A549 (cell line): ENCODE measurements around the gene MKNK1.

Experiments used
- CEBPB ChIP-seq, 2 experiments: fragments of >200 bp in 1 of 2; sonication (Bioruptor Twin) in 1 of 2; formaldehyde crosslinking in 1 of 2; IDR thresholded peaks; 2 replicates each; pipeline ENCODE4 v1.6.1; 2012 to 2016
- CHD2 ChIP-seq: fragments of 150-350 bp; IDR thresholded peaks from 2 replicates; pipeline ENCODE4 v1.6.1; 2014; ENCODE audit warnings: low read length; ENCODE audit not compliant: partially characterized antibody
- HEYL ChIP-seq: fragments of 250-450 bp; sonication (Bioruptor Pico); IDR thresholded peaks from 2 replicates; pipeline ENCODE4 v1.8.0; 2021; ENCODE audit warnings: mild to moderate bottlenecking, moderate library complexity
- HOXB5 ChIP-seq: fragments of 250-450 bp; sonication (Bioruptor Pico); IDR thresholded peaks from 2 replicates; pipeline ENCODE4 v1.5.0; 2020; ENCODE audit warnings: mild to moderate bottlenecking, moderate library complexity
- POLR2A ChIP-seq: IDR thresholded peaks from 2 replicates; pipeline ENCODE4 v1.6.1; 2012; ENCODE audit warnings: mild to moderate bottlenecking, low read length
- RNF2 ChIP-seq: fragments of 200-600 bp; sonication (generic); IDR thresholded peaks from 2 replicates; pipeline ENCODE4 v1.6.1; 2016; ENCODE audit warnings: low read depth, mild to moderate bottlenecking, antibody characterized with exemption, moderate library complexity, borderline replicate concordance
- TF ChIP-seq, protein P1 (sequence below): fragments of >200 bp; sonication (Bioruptor Twin); formaldehyde crosslinking; IDR thresholded peaks from 3 replicates; pipeline ENCODE4 v1.5.1; 2016
- TF ChIP-seq, protein P2 (sequence below): fragments of 200-600 bp; sonication (generic); IDR thresholded peaks from 2 replicates; pipeline ENCODE4 v1.6.1; 2016; ENCODE audit warnings: antibody characterized with exemption, mild to moderate bottlenecking, moderate library complexity
- TF ChIP-seq, protein P3 (sequence below): fragments of >200 bp; sonication (Bioruptor Twin); formaldehyde crosslinking; IDR thresholded peaks from 2 replicates; pipeline ENCODE4 v1.6.1; 2016

DNA sequence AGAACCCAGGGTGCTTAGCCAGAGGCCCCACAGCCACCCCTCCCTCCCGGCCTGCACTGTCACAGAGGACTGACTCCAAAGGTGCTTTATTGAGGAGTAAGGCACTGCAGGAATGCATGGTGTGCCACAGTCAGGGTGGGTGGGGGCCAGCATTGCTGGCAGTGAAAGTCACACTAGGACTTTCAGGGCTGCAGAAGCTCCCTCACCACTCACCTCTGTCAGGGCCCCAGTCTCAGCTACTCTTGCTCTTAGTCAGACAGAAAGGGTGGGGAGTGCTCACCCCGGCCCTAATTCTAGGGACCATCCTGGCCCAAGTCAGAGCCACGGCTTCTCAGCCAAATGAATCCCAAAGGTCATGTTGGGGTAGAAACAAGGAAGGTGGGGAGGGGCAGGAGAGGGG, 72.0 kb downstream of the MKNK1 start:
- TF ChIP-seq, protein P1, sequence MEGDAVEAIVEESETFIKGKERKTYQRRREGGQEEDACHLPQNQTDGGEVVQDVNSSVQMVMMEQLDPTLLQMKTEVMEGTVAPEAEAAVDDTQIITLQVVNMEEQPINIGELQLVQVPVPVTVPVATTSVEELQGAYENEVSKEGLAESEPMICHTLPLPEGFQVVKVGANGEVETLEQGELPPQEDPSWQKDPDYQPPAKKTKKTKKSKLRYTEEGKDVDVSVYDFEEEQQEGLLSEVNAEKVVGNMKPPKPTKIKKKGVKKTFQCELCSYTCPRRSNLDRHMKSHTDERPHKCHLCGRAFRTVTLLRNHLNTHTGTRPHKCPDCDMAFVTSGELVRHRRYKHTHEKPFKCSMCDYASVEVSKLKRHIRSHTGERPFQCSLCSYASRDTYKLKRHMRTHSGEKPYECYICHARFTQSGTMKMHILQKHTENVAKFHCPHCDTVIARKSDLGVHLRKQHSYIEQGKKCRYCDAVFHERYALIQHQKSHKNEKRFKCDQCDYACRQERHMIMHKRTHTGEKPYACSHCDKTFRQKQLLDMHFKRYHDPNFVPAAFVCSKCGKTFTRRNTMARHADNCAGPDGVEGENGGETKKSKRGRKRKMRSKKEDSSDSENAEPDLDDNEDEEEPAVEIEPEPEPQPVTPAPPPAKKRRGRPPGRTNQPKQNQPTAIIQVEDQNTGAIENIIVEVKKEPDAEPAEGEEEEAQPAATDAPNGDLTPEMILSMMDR, result no peak
- TF ChIP-seq RNF2 (no peak), HEYL (no peak), CHD2 (no peak), CEBPB (IDR thresholded peaks at IDR 0.05) (no peak), POLR2A (no peak), HOXB5 (CRISPR knock-in tag) (no peak)
- TF ChIP-seq, protein P2, sequence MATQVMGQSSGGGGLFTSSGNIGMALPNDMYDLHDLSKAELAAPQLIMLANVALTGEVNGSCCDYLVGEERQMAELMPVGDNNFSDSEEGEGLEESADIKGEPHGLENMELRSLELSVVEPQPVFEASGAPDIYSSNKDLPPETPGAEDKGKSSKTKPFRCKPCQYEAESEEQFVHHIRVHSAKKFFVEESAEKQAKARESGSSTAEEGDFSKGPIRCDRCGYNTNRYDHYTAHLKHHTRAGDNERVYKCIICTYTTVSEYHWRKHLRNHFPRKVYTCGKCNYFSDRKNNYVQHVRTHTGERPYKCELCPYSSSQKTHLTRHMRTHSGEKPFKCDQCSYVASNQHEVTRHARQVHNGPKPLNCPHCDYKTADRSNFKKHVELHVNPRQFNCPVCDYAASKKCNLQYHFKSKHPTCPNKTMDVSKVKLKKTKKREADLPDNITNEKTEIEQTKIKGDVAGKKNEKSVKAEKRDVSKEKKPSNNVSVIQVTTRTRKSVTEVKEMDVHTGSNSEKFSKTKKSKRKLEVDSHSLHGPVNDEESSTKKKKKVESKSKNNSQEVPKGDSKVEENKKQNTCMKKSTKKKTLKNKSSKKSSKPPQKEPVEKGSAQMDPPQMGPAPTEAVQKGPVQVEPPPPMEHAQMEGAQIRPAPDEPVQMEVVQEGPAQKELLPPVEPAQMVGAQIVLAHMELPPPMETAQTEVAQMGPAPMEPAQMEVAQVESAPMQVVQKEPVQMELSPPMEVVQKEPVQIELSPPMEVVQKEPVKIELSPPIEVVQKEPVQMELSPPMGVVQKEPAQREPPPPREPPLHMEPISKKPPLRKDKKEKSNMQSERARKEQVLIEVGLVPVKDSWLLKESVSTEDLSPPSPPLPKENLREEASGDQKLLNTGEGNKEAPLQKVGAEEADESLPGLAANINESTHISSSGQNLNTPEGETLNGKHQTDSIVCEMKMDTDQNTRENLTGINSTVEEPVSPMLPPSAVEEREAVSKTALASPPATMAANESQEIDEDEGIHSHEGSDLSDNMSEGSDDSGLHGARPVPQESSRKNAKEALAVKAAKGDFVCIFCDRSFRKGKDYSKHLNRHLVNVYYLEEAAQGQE, result no peak
- TF ChIP-seq, protein P3, sequence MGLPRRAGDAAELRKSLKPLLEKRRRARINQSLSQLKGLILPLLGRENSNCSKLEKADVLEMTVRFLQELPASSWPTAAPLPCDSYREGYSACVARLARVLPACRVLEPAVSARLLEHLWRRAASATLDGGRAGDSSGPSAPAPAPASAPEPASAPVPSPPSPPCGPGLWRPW, result no peak
